SK-MEL-5 (cell line): Measurements from ENCODE around the gene CSF1. TPM values are rescaled to one million over a fixed set of nuclear protein-coding genes. Genes with fewer than 3 reads are reported as not detected.

Source experiments
- DNase-seq: peaks from one replicate; pipeline ENCODE4 v3.0.0-alpha.2; 2016; ENCODE audit warnings: low read depth, low spot score
- in situ Hi-C: cut with HindIII; loops from 2 replicates; pipeline ENCODE4 v1.10.0; 2016; ENCODE audit warnings: low sequenced_read_pairs, high pct_unique_total_duplicates, low pct_unique_long_range_greater_than_20kb
- total RNA-seq: library from RNA; depleted of rRNA; stranded (reverse); fragments of >200 nt; shearing (Covaris generic); gene quantifications from 2 replicates; pipeline ENCODE4 v1.2.3, GENCODE V29; 2014

CSF1 gene
- total RNA-seq, 1 experiment from 2014 or later, result 4.0 TPM

DNA sequence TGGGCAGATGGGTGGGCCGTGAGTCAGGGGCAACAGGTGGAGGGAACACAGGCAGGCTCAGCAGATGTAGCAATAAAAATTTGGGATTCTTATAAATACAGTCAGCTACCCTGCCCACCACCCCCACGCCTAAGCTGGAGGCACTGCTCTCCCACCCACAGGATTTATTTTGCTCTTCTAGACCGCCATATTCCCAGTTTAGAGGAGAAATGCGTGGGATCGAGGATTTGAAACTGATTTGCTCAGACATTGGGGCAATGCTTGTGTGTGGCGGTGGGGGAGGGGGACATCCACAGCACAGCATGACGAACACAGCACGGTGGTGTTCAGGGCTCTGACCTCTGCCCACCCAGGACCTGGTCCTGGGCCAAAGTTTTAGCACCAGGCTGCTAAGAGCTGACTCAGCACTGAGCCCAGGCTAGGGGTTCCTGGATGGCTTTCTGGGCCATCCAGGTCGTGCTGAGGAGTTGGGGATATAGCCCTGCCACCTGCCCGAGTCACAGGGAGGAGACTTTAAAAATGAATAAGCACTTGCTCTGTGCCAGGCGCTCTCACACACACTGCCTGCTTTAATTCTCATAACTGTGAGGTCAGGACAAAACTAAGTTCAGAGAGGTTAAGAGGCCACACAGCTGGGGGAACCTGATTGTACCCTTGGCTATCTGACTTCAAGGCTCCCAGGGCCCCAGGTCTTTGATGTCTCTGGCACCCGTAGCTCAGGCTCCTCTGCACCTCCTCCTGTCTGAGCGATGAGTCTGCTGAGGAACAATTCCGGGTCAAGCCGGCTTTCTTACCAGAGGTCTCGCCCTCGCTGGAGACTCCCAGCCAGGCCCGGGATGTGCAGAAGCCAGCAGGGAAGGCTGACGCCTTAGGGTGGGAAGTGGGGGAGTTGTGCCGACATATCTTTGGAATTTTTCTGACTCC lies 29.4 kb upstream of the CSF1 start:
- DNase-seq, result no peak
- in situ Hi-C loops, result no loop called here

DNA sequence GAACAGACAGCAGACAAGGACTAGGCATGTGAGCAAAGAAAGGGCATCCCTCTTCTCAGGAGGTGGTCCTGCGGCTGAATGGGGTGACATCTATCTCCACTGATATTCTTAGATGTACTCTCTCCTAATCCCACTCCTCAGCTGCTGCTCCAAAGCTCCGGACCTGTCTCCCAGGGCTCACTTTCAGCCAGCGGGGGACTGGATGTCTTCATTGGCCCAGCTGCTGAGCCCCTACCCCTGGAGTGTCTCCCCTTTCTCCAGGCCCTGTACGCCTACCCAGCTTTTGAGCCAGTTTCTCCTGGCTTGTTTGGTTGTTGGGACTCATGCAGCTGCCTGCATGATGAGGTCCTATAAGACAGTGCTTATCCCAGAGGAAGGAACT lies 28.8 kb upstream of the CSF1 start:
- in situ Hi-C loops, result no loop called here

DNA sequence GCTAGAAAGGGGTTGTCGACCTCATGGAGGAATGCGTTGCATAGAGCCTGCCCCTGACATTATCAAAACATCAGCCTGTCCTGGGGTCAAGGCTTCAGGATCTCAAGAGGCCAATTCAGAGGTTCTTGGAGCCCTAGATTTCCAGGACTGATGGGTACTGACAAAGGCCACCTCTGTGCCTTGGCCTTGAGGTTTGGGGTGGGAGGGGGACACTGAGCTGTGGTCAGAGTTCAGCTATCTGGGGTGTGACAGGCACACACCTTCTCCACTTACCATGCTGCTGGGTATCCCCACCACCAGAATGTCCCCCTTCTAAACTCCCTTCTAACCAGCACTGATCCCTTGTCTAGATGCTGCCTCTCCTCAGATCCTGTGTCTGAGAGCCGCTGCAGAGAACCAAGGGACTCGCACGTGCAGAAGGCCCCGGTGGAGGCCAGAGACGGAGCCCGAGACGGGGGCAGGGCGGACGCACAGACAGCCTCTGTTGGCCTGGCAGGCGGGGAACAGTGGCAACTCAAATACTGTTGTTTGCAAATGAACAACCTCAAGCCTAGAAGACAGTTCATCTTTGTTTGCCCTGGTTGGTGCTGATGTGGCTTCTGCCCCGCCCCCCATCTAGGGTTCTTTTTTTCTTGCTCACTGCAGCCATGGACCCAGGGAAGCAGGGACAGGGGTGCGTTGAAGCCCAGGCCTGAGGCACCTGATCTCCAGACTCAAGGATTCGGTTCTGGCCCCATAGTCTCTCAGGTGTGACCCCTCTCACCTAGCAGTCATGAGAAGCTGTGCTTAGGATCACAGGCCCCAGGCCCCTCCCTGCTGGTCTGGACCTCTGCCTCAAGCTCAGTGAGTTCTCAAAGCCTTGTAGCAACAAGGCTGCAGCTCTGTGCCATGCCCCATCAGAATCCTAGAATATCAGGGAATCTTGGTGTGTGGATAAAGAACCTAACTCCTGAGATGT lies 28.1 kb upstream of the CSF1 start:
- in situ Hi-C loops, result no loop called here
- DNase-seq, result no peak

More for the DNA sequence above, 28.8 kb upstream of the CSF1 start:
- DNase-seq, result no peak

DNA sequence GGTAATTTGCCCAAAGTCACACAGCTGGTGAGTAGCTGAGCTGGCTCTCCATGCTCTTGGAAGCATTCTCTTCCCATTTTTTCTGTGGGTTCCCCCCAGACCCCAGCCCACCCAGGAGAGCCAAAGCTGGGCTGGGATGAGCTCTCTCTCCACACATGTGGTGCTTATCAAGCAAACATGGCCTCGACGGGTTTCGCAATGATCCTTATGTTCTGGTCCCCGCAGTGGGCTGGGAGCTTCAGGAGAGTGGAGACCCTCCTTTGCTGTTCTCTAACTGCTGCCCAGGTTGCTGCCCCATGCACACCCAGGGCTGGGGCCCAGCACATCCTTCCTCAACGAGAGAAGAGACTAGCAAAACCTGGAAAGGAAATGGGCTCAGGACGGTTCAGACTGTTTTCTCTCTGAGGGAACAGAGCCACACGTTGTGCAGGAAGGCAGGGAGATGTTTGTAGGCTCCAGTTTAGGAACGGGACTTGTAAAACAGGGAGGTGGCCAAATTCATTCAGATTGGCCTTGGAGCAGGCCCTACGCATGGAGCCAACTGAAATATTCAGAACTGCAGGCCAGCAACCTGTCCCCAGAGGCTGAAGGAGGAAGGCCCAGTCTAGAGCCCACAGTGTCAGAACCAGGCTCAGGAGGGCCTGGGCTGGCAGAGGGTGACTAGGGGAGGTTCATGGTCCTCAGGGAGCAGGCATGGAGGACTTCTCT lies 27.2 kb upstream of the CSF1 start:
- in situ Hi-C loops, result no loop called here
- DNase-seq, result no peak

DNA sequence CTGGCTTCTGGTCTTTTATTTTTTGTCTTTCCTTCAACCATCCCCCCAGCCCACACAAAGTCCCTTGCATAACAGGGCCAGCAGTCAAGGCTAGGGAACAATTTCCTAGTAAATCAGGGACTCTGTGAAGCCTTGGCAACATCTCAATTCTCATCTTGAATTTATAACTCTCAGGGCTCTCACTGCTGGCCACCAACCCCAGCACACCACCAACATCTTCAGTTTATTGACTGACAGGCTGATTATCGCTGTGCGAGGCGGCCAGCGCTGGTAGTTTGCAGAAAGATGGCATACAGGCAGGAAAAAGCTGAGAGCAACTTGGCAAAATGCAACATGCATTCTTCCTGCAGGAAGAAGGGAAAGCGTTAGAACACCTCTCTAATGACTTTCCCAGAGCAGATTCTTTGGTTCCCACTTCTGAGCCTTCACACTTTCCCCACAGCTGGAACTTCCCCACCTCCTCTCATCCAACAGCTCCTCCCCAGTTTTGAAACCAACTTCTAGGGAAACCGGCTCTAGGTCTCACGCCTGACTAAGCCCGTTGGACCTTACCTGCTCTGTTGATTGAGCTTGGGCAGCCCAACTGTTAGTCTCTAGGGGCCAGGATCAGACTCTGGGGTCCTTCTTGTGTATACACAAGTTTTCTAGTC lies 26.3 kb upstream of the CSF1 start:
- DNase-seq, result no peak
- in situ Hi-C loops, result no loop called here

DNA sequence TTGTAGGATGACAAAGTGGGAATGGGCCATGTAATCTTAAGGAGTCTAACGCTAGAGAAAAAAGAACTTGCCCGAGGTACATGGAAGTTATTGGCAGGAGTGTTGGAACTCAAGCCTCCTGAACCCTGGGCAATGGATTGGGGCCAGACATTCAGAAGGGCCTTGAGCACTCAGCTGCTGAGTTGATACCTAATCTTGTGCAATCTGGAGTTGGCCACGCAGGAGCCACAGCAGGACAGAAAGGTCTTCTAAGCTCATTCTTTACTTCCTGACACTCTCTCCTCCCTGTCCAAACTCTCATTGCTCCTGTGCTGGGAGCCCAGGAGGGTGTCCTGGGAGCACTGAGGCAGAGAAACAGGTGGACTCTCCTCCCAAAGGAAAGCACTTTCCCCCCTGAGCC lies 25.1 kb upstream of the CSF1 start:
- in situ Hi-C loops, result no loop called here
- no peak for DNase-seq

DNA sequence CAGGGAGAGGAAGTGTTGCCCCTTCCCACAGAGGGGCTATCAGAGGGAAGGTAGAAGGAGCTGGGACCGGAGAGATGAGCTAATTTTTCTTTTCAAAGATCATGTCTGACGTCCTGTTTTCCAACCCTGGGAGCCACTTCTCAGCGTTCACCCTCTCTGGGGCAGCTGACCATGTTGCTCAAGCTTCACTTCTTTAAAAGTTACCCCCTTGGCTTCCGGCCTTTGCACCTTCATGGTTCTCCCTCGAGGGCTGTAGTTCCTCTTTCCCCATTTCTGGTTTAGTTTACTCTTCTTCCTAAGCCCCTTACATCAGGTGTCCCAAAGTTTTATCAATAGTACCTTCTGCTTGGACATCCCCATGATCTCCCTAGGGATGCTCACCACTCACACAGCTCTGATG lies 23.8 kb upstream of the CSF1 start:
- no peak for DNase-seq
- in situ Hi-C loops, result no loop called here

DNA sequence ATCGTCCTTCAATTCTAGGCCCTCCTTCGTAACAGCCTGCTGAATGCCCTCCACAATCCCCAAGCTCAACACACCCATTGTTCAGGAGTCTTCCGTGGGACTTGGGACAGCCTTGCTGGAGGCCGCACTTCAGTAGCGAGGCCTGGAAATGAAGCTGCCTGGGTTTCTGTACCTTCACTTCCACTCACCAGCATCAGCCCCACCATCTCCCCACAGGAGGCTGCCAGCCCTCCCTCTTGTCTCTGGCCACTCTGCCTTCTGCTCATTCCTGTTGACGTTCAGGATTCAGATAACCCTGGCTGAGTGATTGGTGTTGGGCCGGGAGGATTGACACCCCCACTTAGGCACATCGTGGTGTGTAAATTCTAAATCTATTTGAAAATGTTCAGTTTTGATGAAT lies 23.4 kb upstream of the CSF1 start:
- in situ Hi-C loops, result no loop called here
- DNase-seq, result no peak

DNA sequence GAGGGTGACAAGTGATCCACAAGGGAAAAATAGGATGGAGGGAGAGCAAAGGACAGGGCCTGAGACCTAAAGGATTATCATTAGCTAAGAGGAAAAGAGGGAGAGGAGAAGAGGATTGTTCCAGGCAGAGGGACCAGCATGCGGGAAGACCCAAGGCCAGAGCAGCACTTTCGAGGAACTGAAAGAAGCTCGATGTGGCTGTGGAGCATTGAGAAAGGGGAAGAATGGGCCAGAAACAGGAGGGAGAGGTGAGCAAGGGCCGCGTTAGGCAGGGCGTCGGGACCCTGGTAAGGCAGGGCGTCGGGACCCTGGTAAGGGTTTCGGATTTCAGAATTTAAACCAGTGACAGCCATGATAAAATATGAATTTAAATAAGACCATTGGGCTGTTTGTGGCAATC lies 22.8 kb upstream of the CSF1 start:
- DNase-seq, result no peak
- in situ Hi-C loops, result no loop called here

DNA sequence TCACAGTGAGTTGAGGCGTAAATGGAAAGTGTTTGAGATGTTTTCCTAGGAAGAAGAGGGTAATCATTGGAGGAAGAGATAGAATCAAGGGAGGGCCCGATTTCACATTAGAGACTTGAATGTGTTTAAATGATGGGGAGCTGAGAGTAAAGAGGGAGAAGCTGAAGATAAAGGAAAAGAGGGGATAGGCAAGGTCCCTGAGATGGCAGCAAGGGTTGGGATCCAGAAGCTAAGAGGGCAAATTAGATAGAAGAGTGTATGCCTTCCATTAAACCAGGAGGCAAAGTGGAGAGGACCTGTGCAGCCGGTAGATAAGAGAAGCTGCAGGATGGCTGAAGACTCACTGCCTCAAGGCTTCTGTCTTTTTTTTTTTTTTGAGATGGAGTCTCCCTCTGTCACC lies 21.6 kb upstream of the CSF1 start:
- no peak for DNase-seq
- in situ Hi-C loops, result no loop called here

DNA sequence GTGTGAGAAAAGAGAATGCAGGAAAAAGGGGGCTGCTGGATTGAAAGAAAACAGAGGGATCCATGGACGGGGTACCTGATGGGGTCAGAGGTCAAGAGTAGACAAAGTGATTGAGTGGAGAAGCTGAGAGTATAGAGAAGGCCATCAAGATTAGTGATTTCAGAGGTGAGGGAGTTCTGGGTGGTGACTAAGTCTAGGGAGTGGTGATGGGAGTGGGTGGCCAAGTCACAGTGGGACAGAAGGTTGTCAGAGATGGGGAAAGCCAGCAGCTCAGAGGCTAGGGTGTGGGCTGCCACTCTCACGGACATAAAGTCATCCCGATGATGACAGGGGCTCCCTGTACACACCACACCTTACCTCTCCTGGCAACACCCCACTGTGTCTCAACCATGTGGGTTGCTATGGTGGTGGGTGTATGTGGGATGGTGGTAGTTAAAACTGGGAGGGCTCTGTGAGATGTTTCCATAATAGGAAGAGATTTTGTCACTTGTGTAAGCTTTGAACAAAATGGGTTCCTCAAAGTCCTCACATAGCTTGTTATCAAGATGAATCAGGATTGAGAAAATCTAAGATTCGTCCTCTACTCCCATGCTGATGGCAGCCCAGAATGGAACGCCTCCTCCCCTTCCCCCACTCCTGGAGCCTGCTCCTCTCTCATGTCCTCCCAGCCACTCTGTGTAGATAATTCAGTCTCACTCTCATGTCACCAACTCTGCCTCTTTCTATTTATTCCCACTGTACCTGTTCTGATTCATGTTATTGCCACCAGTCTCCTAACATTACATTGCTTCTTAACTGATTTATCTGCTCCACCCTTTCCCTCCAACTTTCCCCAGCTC lies 20.3 kb upstream of the CSF1 start:
- DNase-seq, result no peak
- in situ Hi-C loops, result no loop called here

DNA sequence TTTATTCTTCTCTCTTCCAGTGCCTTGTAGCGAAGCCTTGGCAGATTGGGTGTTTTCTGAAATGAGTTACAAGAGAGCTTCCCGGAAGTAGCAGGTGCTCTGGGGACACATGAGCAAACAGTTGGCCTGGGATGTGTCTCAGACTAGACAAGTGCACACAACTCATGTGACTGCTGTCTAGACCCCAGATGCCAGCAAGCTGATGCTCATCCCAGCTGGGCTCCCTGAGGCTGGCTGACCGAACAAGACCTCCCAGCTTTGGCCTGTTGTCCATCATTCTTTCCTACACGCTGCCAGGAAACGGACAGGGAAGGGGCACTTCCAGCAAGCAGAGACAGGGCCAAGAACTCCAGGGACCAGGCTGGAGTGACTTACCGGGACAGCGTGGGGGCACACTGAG lies 18.7 kb upstream of the CSF1 start:
- in situ Hi-C loops, result no loop called here
- no peak for DNase-seq

DNA sequence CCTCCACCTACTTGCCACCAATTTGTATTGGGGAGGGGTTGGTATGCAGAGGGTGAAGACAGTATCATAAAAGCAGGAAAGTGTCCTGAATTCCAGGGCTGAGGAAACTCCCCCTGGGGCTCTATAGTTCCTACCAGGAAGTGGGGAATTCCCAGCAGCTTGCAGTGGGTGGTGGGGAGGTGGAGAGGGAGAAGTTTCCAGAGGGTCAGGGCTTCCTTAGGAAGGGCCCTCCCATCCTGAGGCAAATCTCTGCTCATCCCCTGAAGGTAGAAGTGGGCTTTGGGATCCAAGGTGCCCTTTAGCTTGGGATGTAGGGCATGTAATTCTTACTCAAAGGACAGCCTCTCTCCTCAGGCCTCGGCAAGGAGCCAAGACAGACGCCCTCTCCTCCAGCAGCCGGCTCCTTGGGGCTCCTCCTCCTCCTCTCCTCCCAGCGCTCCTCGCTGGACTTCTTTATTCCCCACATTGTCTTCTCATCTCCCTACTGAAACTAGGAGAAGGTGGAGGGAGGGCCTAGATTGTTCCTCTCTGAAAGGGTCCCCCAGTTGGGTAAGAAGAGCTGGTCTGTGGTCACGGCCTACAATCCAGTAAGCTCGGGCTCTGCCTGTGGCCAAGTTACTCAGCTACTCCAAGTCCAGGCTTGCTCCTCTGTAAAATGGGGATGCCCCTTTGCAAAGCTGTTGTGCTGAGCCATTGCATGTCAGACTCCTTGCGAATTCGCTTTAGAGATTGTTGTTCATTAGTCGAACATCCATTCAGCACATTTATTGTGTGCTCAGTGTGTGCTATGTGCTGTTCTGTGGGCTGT lies 17.9 kb upstream of the CSF1 start:
- DNase-seq, result no peak
- in situ Hi-C loops, result no loop called here

DNA sequence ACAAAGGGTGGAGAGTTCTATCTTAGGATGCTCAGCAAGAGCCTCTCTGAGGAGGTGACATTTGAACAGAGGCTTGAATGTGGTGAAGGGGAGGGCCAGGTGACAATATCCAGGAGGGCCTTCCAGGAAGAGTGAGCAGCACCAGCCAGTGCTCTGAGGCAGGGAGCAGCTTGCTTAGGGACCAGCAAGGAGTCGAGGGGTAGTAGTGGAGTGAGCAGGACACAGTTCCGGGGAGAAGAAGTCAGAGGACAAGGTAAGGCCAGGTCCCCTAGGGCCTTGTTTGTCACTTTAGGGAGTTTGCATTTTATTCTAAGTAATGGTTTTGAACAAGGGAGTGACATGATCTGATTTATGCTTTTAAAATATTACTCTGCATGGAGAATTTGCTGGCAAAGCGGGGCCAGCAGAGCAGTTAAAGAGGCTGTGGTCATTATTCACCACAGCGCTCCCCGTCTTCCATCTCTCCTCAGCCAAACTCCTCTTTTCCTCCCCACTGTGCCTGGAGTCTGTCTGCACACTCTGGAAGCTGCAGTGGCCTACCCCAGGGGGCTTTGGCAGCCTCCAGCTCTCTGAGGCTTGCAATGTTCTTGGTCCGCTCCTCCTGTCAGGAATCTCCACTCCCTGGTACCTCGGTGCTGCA lies 17.0 kb upstream of the CSF1 start:
- in situ Hi-C loops, result no loop called here
- no peak for DNase-seq

DNA sequence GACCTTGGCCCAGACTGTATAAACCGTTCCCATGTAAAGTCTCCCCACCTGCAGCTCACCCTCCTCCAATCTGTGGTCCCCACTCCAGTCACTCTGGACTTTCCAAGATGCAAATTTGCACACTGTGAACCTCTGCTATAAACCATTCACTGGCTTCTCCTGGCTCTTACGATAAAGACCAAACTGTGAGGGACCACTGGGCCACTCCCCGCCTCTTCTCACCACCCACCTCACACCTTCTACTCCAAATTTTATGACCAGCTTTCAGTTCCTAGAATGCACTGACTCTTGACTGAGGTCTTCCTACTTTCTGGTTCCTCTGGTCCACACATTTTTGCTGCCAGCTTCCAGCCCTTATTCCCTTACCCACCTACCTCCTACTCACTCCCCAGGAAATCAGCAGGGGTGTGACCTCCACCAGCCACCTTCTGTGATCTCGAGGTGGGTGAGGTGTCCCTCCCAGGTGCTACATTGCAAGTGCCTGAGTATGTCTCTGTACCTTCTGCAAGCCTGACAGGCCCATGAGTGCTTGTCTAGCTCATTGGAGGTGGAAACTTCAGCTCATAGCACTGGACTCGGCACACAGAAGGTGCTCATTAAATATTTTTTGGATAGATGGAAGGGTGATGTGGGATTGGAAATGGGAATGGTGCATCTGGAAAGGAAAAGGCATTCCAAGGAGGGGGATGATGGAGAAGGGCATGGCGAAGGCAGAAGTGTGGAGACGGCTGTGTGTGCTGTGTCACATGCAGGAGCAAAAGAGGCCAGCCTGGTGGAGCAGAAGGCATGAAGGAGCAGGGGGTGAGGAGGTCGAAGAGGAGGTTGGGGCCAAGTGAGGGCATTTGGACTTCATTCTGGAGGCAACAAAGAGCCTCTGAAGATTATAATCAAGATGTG lies 15.6 kb upstream of the CSF1 start:
- in situ Hi-C loops, result no loop called here
- DNase-seq, result no peak
